Stimulated activated CD4-positive, alpha-beta T cell treated with anti-CD3 and anti-CD28 coated beads, Interleukin-15, amount 100 ng/mL, for 48 hours (primary cell): ENCODE measurements around the gene GRM6.
A peak's percentile ranks its signal among the peaks of the same experiment; 100 is the strongest.

Experiments
- DNase-seq, 2 donors: peaks; one replicate each; pipeline ENCODE4 v3.0.0-alpha.2; 2020; ENCODE audit warnings: low read depth in 2 of 2

GRM6 gene

GRCh38 chr5:178994580-178995340, at the start of gene GRM6:
TSS of gene GRM6 (minus strand) at chr5:178995320. CDS start at chr5:178994944, 376 bp downstream.
- DNase-seq: no peak

- DNase-seq: no peak
These were observed 49.6 kb upstream of the GRM6 start for GRCh38 chr5:179044765-179045164.

- no peak for DNase-seq
These were observed 38.0 kb upstream of the GRM6 start for GRCh38 chr5:179033004-179033580.

GRCh38 chr5:179023528-179024189, 28.5 kb upstream of the GRM6 start, which contains the start of gene ZNF879:
TSS of gene ZNF879 (plus strand) at chr5:179023804. CDS start at chr5:179025005, 1,201 bp downstream.
- peak; percentile 89 for DNase-seq

- DNase-seq: no peak
These were observed 13.5 kb upstream of the GRM6 start for GRCh38 chr5:179008667-179009066.

- no peak for DNase-seq
These were observed 11.4 kb upstream of the GRM6 start for GRCh38 chr5:179006564-179006963.

- DNase-seq: no peak
These were observed 3.3 kb upstream of the GRM6 start for GRCh38 chr5:178998441-178998840.

GRCh38 chr5:178997191-178997590, 2.1 kb upstream of the GRM6 start:
- no peak for DNase-seq

GRCh38 chr5:178996156-178996555, 1.0 kb upstream of the GRM6 start:
- DNase-seq: no peak

GRCh38 chr5:178995341-178995690, 196 bp upstream of the GRM6 start:
- no peak for DNase-seq

- no peak for DNase-seq
These were observed 1.1 kb downstream of the GRM6 start for GRCh38 chr5:178993955-178994579.

GRCh38 chr5:178993236-178993765, 1.8 kb downstream of the GRM6 start:
- no peak for DNase-seq

- no peak for DNase-seq
These were observed 2.7 kb downstream of the GRM6 start for GRCh38 chr5:178992291-178992895.

GRCh38 chr5:178991190-178992145, 3.7 kb downstream of the GRM6 start:
- DNase-seq: no peak

GRCh38 chr5:178990491-178990890, 4.6 kb downstream of the GRM6 start:
- DNase-seq: no peak

- DNase-seq: no peak
These were observed 5.8 kb downstream of the GRM6 start for GRCh38 chr5:178989311-178989710.

GRCh38 chr5:178988436-178989220, 6.5 kb downstream of the GRM6 start:
- no peak for DNase-seq

GRCh38 chr5:178986326-178986960, 8.7 kb downstream of the GRM6 start:
- DNase-seq: no peak
